HepG2 (cell line): ENCODE measurements around the gene IL36B. TPM values are rescaled to one million over a fixed set of nuclear protein-coding genes. Genes with fewer than 3 reads are reported as not detected.

ENCODE experiments used
- ATF3 ChIP-seq: sonication (generic); formaldehyde crosslinking; IDR thresholded peaks from 2 replicates; pipeline ENCODE4 v1.4.0; 2020; ENCODE audit warnings: missing genetic modification reagents
- FOXJ3 ChIP-seq: sonication (generic); formaldehyde crosslinking; IDR thresholded peaks from 2 replicates; pipeline ENCODE4 v1.4.0; 2020; ENCODE audit warnings: missing genetic modification reagents, mild to moderate bottlenecking, borderline replicate concordance
- NAIF1 ChIP-seq: sonication (generic); formaldehyde crosslinking; IDR thresholded peaks from 2 replicates; pipeline ENCODE4 v1.5.0; 2020; ENCODE audit warnings: mild to moderate bottlenecking, missing genetic modification reagents, borderline replicate concordance
- RXRB ChIP-seq: IDR thresholded peaks from 2 replicates; pipeline ENCODE4 v1.6.1; 2016; ENCODE audit warnings: borderline replicate concordance, missing genetic modification reagents, missing compliant biosample characterization
- U2AF2 ChIP-seq: fragments of 200-400 bp; formaldehyde crosslinking; IDR thresholded peaks from 2 replicates; pipeline ENCODE4 v1.6.1; 2017; ENCODE audit warnings: low read depth, mild to moderate bottlenecking, low read length
- YEATS2 ChIP-seq: sonication (generic); formaldehyde crosslinking; IDR thresholded peaks from 2 replicates; pipeline ENCODE4 v1.4.0; 2020; ENCODE audit warnings: missing genetic modification reagents, borderline replicate concordance
- ZBTB42 ChIP-seq: sonication (generic); formaldehyde crosslinking; IDR thresholded peaks from 2 replicates; pipeline ENCODE4 v1.5.0; 2020; ENCODE audit warnings: mild to moderate bottlenecking, missing genetic modification reagents
- ZNF331 ChIP-seq: sonication (generic); formaldehyde crosslinking; IDR thresholded peaks from 2 replicates; pipeline ENCODE4 v1.4.0; 2020; ENCODE audit warnings: missing genetic modification reagents
- ZNF687 ChIP-seq: sonication (generic); formaldehyde crosslinking; IDR thresholded peaks from 2 replicates; pipeline ENCODE4 v1.5.1; 2020; ENCODE audit warnings: mild to moderate bottlenecking, missing genetic modification reagents, moderate library complexity
- polyA plus RNA-seq, 8 experiments: library from polyadenylated mRNA; depleted of rRNA in 3 of 8; stranded (reverse) in 7 of 8; unstranded in 1 of 8; fragments of >200 nt; fragmentation: Illumina TruSeq in 4 of 8; extraction: Trizol in 4 of 8; gene quantifications; 2 replicates each; pipeline versions ENCODE4 v1.2.1 to v1.2.3, GENCODE V29; 2011 to 2016; ENCODE audit warnings: low read depth in 4 of 8, missing spikeins in 1 of 8, mixed read lengths in 1 of 8; ENCODE audit not compliant: insufficient read depth in 1 of 8
- total RNA-seq, 5 experiments: library from RNA; depleted of rRNA; stranded (reverse); fragments of >200 nt; fragmentation: Illumina TruSeq; extraction: Trizol; gene quantifications; 2 replicates each; pipeline ENCODE4 v1.2.3, GENCODE V29; 2016; ENCODE audit warnings: low read depth in 1 of 5
- TF ChIP-seq, protein P1 (sequence below): sonication (generic); formaldehyde crosslinking; IDR thresholded peaks from 2 replicates; pipeline ENCODE4 v1.4.0; 2020; ENCODE audit warnings: missing genetic modification reagents

The IL36B gene
- total and polyA plus RNA-seq, 2 of the 13 experiments (the other 11 are each of a cell fraction or from before 2014, with no cell fraction given): not detected

- TF ChIP-seq ZNF687 (CRISPR knock-in tag) (no peak), U2AF2 (no peak), FOXJ3 (no peak), RXRB (CRISPR knock-in tag) (no peak), ZNF331 (CRISPR knock-in tag) (no peak), ZBTB42 (CRISPR knock-in tag) (no peak), ATF3 (CRISPR knock-in tag) (no peak), NAIF1 (CRISPR knock-in tag) (no peak), YEATS2 (no peak)
- TF ChIP-seq, protein P1, sequence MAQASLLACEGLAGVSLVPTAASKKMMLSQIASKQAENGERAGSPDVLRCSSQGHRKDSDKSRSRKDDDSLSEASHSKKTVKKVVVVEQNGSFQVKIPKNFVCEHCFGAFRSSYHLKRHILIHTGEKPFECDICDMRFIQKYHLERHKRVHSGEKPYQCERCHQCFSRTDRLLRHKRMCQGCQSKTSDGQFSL (CRISPR knock-in tag): no peak
- TF ChIP-seq, all 625 proteins: peak for 0
These were observed 29.0 kb upstream of the IL36B start (continued) for GRCh38 chr2:113081488-113082210.
